NB4 (cell line): ENCODE measurements around the gene UMAD1.

ENCODE experiments used
- CTCF ChIP-seq: IDR thresholded peaks from one replicate; pipeline ENCODE4 v1.5.1; 2012; ENCODE audit warnings: low read depth, low read length
- MYC ChIP-seq: IDR thresholded peaks from 2 replicates; pipeline ENCODE4 v1.6.1; 2011; ENCODE audit warnings: low read depth, low read length
- POLR2A ChIP-seq: IDR thresholded peaks from 2 replicates; pipeline ENCODE4 v1.6.1; 2011; ENCODE audit warnings: mild to moderate bottlenecking; ENCODE audit not compliant: insufficient read length; ENCODE audit errors: extremely low read depth
- TF ChIP-seq, protein P1 (sequence below): IDR thresholded peaks from 2 replicates; pipeline ENCODE4 v1.6.1; 2011; ENCODE audit warnings: low read depth, low read length

- no peak for TF ChIP-seq POLR2A
- no peak for TF ChIP-seq CTCF
- TF ChIP-seq, protein P1, sequence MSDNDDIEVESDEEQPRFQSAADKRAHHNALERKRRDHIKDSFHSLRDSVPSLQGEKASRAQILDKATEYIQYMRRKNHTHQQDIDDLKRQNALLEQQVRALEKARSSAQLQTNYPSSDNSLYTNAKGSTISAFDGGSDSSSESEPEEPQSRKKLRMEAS = no peak
- TF ChIP-seq MYC = no peak
Observed at GRCh38 chr7:7851381-7851780, 210.8 kb downstream of the UMAD1 start.
